RPMI7951 (cell line): Measurements from ENCODE around the gene DUSP16. TPM values are rescaled to one million over a fixed set of nuclear protein-coding genes. Genes with fewer than 3 reads are reported as not detected.
"Not testable (repeated sequence)": the region's sequence is repeated elsewhere in the genome, so short reads cannot be mapped to it uniquely, and the experiment has no call there.

Experiments used
- DNase-seq: peaks from one replicate; pipeline ENCODE4 v3.0.0-alpha.2; 2012; ENCODE audit warnings: low read depth
- total RNA-seq: library from RNA; depleted of rRNA; stranded (reverse); fragments of >200 nt; shearing (Covaris generic); gene quantifications from 2 replicates; pipeline ENCODE4 v1.2.3, GENCODE V29; 2014

The DUSP16 gene
- total RNA-seq, 1 experiment from 2014 or later = 6.0 TPM

DNA sequence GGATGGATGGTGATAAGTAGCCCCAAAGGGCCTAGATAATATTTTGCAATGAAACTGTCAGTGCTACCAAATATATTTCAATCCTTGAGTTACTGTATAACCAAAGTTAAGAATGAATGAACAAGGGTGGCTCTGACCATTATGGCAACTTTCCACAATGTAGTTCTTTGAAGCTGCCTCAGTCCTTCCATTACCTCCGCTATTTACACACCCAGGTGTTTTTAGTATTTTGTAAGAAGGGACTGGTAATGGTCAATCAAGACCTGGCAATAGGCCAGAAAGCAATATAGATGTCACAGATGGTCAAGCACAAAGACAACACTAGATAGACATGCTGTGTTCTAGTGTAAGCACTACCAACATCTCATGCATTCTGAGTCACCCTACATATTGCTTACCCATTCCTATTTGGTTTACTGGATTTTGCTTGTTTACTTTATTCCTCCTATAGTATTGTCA lies 16.3 kb downstream of the DUSP16 start:
- DNase-seq = no peak

DNA sequence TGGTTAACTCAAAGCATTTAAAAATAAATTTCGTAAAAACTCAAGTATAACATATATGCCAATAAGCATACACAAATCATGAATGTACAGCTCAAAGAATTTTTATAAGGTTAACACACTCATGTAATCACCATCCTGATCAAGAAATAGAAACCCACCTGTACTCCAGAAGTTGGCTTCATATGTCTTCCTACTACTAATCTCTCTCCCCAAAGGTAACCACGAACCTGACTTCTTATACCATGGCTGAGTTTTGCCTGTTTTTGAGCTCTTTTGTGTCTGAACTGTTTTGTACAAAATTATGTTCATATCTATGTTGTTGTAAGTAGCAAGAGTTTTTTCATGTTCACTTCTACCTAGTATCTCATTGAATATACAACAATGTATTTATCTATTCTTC lies 18.7 kb downstream of the DUSP16 start:
- no peak for DNase-seq

DNA sequence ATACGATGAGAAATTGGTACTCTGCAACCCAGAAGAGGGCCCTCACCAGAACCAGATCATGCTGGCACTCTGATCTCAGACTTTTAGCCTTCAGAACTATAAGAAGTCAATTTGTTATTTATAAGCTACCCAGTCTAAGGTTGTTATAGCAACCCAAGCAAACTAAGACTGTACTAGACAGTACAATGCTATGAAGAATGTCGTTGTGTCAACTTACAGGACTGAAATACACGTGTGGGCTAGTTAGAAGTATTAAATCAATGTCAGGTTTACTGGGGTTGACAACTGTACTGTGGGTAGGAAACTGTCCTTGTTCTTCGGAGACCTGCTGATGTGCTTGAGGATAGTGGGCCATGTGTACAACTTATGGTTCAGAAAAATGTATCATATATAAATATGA lies 19.7 kb downstream of the DUSP16 start:
- DNase-seq = no peak

DNA sequence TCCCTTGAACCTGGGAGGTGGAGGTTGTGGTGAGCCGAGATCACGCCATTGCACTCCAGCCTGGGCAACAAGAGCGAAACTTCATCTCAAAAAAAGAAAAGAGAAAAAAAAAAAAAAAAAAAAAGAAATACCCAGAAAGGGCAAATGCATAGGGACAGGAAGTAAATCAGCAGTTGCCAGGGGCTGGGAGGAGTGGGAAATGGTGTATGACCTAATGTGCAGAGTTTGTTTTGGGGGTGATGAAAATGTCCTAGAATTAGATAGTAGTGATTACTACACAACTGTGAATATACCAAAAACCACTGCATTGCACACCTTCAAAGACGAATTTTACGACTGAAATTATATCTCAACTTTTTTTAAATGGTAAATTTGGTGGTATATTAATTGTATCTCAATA lies 20.4 kb downstream of the DUSP16 start:
- no peak for DNase-seq

DNA sequence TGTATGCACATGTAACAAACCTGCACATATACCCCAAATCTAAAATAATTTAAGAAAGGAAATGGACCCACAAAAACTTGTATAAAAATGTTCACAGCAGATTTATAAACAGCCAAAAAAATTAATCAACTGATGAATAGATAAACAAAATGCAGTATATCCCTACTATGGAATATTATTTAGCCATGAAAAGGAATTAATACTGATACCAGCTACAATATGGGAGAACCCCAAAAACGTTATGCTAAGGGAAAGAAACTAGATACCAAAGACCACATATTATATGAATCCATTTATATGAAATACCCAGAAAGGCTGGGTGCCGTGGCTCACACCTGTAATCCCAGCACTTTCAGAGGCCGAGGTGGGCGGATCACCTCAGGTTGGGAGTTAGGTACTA lies 20.9 kb downstream of the DUSP16 start:
- DNase-seq = no peak

DNA sequence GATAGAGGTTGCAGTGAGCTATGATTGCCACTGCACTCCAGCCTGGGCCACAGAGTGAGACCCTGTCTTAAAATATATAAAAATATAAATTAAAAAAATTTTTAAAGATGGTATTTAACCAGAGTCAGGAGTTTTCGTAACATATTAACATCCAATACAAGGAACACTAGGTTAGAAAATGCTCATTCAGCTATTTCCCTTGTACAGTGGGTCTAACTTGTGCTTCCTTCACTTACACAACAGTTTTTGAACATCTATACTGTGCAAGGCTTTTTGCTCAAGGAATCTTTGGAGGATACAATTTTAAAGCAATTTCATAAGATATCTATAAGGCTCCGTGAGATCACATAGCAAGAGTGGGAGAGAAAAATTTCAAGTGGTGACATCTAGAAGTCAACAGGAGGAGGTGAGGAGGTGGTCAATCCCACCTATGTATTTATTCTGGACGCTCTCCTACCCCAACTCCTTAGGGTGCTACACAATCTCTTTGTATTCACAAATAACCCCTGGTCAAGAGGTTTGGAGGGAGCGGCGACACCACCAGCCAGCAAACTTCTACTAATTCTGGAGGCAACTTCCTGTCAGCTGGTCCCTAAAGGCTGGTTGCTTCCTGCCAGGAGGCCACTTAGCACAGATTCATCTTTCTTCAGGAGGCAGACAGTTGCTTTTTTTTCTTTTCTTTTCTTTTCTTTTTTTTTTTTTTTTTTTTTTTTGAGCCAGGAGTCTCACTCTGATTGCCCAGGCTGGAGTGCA lies 22.2 kb downstream of the DUSP16 start:
- no peak for DNase-seq

DNA sequence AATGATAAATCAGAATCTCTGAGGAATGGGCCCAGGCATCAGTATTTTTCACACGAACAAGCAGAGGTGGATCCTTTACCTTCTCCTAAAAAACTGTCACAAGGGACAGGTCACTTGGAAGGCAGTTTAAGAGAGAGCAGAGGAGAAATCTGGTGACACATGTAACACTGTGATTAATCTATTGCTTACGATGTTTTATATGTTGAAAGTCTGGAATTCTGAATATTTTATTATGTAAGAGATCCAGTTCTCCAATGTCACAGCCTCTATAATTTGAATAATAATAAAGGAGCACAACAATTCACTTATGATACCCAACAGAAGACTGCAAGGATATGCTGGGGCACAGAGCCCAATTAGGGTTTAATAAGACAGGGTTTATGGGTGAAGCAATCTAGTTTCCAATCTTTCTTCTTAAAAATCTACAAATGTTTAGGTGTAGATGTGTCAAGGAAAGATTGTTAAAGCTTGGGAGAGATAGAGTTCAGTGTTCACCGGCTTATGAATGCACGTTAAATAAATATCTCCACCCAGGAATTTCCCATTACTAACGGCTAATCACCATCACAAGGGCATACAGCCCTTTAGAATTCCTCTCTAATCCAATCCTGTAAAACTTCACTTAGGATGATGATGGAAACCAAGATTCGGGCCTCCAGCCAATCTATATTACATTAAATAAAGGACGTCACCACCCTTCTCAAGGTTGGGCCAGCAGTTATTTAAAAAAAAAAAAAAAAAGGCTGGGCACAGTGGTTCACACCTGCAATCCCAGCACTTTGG lies 23.4 kb downstream of the DUSP16 start:
- no peak for DNase-seq

DNA sequence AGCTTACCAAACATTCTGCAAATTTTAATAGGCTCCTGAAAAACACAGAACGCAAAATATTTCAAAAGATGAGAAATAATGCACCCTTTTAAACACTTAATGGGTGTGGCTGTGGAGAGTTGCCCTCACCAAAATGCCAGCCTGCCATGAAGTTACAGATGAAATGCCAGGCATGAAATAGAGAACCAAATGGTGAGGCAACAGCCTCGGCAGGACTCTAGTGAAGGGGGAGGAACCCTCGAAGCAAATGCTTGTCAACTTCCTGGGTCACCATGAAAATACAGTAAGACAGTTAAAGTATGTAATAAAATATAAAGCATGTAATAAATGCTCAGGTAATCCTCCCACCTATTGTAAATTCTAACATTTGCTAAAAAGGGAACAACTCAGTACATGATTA lies 24.1 kb downstream of the DUSP16 start:
- no peak for DNase-seq

DNA sequence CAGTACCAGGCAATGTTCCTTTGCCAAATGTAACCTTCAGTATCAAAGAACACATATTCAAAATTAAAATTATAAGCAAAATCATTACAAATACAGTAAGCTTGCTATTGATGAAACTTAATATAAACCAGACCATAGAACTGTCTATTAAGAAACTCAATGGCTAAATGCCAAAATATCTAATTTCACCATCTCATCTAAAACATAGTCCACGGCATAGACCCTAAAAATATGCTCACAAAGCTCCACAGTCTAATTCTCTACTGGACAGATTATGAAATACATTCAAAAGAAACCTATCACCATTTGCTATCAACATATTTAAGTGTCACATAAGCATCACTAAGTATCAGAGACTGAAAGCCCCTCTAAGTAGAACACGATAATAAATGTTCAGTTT lies 25.2 kb downstream of the DUSP16 start:
- DNase-seq = no peak

DNA sequence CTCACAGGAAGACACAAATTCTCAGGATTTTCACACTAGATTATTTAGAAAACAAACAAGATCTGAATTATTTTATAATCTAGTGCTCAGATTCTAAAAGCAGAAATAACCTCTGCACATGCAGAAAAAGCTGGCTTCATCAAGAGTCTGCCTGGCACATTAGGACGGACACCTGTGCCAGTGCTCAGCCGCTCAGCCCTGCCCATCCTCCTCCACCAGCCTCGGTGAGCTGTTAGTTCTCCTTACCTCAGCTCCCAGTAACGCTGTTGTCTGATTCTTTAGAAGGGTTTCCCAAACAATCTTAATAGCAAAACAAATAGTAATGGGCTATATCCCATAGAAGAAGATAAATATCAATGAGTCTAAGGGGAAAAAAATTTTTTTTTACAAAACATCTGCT lies 27.7 kb downstream of the DUSP16 start:
- no peak for DNase-seq

DNA sequence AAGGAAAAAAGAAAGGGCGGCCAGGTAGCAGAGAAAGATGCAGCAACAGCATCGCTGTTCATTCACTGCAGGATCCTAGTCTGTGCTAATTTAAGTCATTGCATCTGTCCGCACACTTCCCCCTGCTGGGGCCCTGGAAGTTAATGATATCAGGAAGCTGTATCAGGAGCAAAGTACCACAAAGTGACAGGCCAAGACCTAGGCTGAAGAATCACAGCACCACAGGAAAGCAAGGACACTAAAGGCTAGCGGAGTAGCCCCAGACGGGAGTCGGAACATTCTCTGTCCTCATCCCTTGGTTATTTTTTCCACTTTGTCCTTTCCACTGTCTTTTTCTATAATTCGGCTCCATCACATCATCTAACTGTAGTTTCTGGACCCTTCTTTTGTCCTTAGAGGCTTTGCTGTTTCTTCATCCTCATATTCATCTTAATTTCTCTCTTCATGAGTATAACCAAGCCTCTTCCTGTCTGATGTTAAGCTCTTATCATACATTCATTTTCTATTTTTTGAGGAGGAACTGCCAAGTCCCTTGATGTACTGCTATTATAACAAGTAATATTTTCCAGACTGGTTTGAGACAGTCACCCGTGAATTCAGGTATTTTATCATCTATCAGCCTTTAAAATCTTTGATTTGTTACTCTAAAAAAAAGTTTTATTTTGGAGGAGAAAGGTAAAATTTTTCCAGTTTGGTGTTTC lies 28.3 kb downstream of the DUSP16 start:
- no peak for DNase-seq

DNA sequence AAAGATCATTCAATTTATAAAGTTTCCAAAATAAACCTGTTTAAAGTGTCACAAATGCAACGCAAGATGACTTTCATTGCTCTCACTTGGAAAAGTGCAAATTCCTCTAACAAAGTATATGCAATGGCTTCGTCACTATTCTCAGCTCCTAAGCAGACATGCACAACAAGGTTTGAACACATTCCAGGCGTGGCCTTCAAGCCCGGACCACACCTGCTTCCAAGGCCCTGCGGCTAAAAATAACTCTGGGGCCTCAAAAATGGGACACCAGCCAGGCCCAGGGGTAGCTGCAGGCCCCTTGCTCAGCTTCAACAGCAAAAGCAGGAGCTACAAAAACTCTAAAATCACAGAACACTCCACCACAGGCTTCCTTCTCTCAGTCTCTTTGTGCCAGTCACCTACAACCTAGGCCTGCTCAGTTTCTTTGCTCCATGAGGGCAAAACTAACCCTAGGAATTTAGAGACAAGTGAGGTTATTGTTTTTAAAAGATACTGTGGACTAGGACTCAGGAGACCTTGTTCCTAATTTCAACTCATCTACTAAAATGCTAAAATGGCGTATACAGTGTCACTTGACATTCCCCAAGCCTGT lies 29.3 kb downstream of the DUSP16 start:
- peak; percentile 16 for DNase-seq

DNA sequence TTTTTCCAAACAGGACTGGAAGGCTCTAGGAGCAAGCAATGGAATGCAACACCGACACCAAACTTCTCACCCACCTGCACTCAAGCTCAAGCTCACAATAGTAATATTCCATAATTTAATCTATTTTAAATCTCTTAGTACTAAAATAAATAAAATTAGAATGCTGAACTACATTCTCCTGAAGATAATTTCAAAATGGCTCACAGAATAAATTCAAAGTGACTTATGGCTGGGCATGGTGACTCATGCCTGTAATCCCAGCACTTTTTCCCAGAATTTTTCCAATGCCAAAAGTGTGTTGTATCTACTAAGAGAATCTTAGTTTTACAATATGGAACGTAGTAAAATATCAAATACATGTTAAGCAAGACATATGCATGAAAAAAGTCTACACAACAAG lies 31.5 kb downstream of the DUSP16 start:
- DNase-seq = no peak

DNA sequence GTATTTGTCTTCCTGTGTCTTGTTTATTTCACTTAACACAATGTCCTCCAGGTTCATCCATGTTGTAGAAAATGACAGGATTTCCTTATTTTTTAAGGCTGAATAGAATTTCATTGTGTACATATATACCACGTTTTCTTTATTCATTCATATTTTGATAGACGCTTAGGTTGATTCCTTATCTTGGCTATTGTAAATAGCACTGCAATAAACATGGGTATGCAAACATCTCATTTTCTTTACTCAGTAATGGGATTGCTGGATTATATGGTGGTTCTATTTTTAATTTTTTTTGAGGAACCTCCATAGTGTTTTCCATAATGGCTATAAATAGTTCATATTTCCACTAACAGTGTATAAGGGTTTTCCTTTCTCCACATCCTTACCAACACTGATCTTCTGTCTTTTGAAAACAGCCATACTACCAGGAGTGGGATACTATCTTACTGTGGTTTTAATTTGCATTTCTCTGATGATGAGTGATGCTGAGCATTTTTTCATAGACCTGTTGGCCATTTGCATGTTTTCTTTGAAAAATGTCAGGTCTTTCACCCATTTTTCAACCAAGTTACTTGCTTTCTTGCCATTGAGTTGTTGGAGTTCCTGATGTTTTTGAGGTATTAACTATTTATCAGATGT lies 32.8 kb downstream of the DUSP16 start:
- no peak for DNase-seq

DNA sequence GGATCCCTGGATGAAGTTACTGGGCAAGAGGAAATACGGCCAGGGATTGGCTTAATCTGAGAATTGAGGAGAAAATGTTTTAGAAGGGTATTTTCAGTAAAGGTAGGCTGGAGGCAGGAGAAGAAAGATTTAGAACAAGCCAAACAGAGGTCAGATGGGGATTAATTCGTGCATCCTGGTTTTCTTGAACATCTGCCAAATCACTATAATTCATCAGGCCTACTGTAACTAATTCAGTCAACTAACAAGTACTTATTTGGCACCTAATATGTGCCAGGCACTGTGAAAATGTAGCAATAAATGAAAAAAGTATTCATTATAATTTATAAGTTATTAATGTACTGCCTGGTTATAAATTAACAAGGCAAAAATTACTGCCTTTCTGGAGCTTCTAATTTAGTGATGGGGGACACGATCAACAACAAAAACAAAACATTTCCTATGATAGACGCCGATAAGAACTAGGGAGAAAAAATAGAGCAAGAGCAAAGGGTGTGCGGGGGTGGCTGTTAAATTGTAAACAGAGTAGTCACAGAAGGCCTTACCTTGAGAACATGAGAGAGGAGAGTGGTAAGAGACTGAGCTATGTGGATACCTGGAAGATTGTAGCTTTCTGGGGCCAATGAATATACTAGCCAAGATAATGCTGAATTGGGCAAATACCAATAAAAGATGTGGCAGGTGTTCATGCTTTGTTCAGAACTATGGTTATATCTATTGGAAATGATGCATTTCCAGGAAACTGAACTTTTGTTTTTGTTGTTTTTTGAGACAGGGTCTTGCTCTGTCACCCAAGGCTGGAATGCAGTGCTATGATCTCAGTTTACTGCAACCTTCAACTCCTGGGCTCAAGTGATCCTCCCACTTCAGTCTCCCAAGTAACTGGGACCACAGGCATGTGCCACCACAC lies 34.0 kb downstream of the DUSP16 start:
- DNase-seq = no peak

DNA sequence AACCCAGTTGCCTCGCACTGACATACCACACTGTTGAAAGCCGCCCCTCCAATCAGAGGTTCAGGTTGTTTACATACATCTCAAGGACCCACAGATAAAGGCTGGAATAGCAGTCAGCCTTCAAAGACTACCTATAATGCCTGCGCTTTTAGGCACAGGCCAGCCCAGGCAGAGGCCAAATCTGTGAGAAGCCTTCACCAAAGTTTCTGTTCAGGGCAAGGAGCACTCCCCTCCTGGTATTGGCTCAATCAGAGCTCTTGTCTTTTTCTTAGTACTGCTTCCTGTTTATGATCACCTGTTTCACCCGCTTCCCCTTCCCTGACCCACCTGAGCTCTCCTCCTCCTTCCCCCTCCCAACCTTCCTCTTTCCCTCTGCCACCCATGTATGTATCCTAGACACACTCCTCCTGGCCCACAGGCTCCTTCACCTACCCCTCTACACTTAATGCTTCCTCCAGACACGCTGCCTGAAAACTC lies 34.8 kb downstream of the DUSP16 start:
- DNase-seq = no peak

DNA sequence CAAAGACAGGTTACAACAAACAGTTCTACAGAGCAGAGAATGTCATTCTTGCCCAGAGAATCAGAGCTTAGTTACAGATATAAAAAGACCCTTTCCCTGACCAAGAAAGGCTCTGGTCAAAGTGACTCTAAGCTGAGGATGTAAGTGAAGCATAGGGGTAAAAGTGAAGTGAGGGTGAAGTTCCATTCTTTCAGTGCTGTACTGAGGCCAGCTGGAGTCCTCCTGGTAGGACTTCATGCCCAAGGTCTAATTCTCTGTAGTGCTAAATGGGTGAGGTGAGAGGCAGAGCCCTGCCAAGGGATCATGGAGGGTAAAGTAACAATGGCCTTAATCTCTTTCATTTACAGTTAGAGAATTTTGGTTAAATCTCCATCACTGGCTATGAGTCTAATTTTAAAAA lies 38.5 kb downstream of the DUSP16 start:
- DNase-seq = no peak

DNA sequence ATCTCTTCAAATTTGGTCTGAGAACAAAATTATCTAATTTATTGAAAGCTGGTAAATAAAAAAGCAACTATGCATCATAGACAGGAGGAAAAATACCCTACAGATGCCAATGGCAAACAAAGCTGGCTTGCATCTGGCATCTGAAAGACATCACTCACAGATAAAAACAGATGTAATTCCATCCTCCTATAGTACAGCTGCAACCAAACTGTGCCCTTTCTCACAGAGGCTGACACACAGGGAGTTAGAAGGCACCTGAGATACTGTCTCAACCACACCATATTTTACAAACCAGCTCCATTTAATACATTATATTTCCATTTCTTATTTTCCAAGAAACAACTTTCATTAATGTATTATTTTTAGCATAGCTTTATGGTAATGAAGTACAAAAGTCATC lies 39.4 kb downstream of the DUSP16 start:
- no peak for DNase-seq

DNA sequence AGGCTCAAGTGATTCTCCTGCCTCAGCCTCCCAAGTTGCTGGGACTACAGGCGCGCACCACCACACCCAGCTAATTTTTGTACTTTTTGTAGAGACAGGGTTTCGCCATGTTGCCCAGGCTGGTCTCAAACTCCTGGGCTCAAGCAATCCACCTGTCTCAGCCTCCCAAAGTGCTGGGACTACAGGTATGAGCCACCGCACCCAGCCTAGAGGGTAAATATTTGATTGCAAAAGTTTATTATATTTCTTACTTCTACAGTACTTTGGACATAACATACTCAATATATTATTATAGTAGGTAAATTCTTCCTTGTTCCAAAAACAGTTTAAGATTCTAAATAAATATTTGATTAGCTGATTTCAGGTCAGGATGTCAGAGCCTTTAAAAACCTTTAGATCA lies 40.0 kb downstream of the DUSP16 start:
- not testable (repeated sequence) for DNase-seq

DNA sequence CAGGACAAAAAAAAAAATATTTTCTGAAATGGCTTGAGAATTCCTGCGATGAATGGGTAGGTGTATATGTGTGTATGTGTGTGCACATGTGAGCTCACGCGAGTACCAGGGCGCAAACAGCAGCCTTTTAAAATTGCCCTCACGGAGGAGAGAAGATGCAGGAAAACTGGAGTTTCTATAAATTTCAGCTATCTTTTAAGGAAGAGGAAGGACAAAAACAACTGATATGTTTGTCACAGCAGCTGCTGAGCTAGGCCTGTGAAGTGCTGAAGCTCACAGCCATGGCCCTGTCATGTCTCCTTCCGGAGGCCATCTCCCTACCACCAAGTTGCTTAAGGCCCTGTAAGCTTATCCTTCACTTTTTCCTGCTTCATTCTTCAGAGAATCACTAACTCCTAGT lies 40.8 kb downstream of the DUSP16 start:
- no peak for DNase-seq

DNA sequence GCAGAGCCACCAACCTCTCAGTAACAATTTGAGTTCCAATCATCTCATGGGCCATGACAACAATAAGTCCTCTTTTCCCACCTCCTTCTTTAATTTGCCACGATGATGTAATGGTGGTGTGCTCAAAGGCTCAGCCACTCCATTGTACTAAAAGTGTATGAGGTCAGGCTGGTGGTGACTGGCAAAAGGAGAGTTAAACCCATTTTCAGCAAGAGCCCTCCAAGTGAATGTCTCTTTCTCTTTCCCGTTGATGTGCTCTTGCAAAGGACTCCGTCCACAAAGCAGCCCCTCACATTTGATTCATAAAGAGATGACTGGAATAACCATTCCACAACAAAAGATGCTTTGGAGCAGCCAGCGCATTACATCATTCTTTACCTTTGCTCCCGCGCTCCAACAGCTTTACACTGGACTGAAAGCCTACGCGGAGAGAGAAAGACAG lies 41.6 kb downstream of the DUSP16 start:
- DNase-seq = no peak
